Astrocyte of the hippocampus (primary cell): ENCODE data around the gene CLDND2.

ENCODE experiments used
- DNase-seq: peaks from one replicate; pipeline ENCODE4 v3.0.0; 2011; ENCODE audit warnings: low read depth, low spot score

Gene CLDND2

GRCh38 chr19:51382004-51382403 is 13.2 kb upstream of the CLDND2 start:
- no peak for DNase-seq

GRCh38 chr19:51380379-51380778 is 11.6 kb upstream of the CLDND2 start:
- no peak for DNase-seq

- no peak for DNase-seq
Observed at GRCh38 chr19:51377422-51377821, 8.6 kb upstream of the CLDND2 start.

- DNase-seq: no peak
Observed at GRCh38 chr19:51375504-51376221, 6.9 kb upstream of the CLDND2 start.

DNA sequence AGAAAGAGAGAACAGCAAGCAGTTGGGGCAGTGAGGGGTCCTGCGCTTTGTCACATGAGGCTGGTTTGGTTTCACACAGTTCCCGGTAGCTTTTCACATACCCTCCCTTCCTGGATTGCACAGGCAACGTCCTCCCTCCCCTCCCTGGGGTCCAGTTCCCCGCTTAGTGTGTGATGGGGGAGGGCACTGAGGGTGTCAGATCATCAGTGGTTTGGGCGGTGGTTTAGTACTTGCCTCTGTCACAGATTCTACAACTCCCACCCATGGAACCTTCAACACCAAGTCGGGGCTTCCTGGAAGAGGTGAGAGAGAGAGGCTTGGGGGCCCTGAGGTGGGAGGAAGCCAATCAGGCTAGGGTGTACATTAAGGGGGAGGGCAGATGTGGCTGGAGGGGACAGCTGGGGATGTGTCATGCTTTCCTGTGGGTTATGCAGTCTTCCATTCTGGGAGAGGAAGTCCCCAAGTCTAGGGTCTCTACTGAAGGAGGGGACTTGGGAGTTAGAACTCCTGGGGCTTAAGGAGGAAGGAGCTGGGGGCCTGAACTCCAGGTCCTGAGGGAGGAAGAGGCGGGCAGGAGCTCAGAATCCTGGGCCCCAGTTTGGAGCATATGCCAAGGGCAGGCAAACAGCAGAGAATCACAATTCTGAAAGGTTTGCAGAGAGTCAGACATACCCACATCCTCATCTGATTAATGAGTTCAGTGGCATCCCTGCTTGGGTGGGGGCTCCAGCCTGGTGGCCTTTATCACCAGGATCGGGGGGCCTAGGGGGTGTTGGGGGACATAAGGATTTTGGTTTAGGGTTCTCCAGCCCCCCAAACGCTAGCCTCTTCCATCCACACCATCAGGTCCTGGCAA is 4.1 kb upstream of the CLDND2 start, which contains the start of gene NKG7:
Gene NKG7, minus strand, starts transcription at position 6 of the 856 bp plus-strand sequence. CDS start 119 bp downstream, outside the sequence.
- no peak for DNase-seq

GRCh38 chr19:51372021-51372648 is 3.3 kb upstream of the CLDND2 start:
- no peak for DNase-seq

DNA sequence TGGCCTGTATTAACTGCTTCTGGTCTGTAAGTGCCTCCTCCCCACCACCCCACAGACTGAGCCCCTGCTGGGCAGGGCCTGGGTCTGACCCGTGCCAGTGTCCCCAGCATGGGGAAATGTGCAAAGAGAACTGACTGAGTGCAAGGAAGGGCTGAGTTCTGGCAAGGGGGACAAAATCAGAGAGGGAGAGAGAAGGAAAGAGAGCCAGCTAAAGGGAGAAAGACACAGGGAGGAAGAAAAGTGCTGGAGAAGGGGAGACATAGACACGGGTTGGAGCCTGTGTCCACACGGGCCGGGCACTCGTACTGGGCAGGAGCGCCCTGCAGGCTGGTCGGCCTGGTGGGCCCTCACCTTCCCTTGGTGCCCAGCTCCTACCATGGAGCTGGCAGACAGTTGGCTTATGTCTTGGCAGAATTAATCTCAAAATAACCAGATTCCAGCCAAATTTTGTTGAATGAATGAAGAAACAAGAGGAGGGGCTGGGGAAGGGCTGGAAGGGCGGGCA is 2.4 kb upstream of the CLDND2 start:
- DNase-seq: no peak

- DNase-seq: no peak
Observed at GRCh38 chr19:51370230-51370629, 1.4 kb upstream of the CLDND2 start.

DNA sequence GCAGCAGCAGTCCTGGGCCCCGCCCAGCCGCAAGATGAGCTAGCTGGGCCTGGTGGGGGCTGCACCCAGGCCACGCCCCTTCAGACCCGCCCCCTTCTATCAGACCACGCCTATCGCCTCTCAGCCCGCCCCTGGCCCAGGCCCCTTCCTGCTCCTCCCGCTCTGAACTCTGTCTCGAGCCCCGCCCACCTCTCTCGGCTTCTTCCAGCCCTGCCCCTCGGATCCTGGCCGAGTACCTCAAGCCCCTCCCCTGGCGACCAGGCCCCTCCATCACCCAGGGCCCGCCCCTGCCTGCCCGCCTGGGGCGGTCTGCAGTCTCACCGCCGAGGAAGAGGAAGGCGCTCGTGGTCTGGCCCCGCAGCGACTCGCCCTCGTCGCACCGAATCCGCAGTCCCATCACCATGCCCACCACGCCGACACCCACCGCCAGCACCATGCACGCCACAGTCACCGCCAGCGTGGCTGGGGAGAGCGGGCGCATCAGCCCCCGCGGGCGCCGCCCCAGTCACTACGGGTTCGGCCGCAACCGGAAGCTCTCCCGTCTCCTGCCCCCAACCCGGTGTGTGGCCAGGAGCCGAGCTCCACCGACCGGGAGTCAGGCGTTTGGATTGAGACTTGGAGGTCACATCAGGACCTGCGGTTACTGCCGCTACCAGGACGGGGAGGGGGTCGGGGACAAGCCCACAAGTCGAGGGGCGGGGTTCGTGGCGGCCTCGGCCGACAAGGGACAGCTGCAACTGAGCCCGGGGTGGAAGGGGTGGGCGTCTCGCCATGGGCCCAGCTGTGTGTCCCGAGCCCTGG is 1.0 kb downstream of the CLDND2 start:
- DNase-seq: peak; percentile 100

DNA sequence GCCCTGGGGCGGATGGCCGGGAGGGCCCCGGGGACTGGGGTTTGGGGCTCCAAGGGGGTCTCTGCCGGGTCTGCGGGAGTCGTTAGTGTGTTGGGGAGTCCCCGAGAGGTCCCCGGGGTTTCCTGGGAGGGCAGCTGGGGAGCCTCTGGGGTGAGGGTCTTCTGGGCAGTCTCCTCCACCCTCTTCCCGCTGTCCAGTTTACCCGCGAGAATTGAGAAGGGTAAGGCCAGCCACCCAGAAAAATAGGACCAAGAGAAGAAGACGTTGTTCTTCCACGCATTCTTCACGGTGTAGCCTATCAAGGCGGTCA is 1.6 kb downstream of the CLDND2 start:
- DNase-seq: no peak

DNA sequence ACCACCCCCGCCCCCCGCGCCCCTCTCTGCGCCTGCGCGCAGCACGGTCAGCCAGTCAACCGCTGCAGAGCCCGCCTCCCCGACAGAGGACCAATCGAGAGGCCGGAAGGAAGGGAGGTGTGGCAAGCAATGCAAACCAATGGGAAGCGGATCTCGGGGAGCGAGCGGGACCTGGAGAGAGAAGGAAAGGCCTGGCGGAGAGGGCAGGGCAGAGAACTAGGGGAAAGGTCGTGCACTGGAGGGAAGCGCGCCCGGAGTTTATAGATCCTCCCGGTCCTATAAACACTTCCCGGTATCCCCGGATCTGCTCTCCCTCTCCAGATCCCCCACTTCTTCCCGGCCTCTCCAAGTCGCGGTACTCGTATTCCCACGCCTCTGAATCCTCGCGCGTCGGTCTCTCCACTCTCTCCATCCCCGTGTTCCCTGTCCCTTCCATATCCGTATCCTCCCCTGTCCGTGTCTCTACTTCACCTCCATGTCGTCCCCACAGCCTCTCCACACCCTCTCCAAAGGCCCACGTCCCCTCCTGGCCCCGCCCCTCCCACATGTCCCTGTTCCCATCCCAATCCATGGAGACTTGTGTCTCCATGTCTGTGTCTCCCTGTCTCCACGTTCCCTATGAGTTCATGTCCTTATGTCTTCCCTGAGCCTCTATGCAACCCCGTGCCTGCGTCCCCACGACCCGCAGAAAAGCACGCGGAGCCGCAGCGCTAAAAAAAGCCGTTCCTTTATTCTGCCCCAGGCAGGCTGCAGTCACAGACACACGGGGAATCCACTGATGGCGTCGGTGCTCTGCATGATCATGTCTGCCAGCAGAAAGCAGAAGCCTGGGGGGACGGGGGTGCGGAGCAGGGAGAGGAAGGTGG is 2.2 kb downstream of the CLDND2 start:
- DNase-seq: peak; percentile 99

- DNase-seq: no peak
Observed at GRCh38 chr19:51365965-51366388, 2.8 kb downstream of the CLDND2 start, which contains the start of gene ETFB. TSS of gene ETFB (minus strand) at chr19:51366388. CDS start at chr19:51366326, 62 bp downstream.

DNA sequence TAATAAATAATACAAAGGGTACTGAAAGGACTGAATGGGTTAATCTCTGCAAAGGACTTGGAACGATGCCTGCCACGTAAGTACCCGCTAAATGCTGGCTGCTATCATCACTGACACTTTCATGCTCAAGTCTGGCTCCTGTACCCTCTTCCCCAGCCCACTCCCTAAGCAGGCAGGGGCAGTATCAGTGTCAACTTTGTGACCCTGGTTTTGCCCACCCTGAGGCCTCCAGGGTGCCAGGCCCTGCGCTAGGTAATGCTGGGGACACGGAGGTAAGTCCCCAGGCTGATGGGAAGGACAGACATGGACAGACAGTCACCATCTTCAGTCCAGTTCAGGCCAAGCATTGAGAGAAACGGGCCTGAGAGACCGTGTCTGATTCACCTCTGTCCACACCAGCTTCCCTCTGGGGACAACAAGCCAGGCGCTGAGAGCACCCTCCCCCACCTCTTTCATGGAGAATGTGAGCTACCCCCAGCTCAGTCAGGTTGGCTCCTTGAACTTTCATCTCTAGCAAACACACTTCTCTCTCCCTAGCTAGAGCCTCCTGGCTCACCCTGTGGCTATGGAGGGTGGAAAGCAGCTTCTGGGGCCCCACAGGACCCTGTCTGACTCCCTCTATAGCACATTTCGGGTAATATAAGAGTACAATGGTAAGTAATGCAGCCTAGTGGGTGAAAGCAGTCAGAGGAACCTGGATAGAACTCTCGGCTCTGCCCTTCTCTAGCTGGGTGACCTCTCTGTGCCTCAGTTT is 3.4 kb downstream of the CLDND2 start:
- DNase-seq: peak; percentile 53

DNA sequence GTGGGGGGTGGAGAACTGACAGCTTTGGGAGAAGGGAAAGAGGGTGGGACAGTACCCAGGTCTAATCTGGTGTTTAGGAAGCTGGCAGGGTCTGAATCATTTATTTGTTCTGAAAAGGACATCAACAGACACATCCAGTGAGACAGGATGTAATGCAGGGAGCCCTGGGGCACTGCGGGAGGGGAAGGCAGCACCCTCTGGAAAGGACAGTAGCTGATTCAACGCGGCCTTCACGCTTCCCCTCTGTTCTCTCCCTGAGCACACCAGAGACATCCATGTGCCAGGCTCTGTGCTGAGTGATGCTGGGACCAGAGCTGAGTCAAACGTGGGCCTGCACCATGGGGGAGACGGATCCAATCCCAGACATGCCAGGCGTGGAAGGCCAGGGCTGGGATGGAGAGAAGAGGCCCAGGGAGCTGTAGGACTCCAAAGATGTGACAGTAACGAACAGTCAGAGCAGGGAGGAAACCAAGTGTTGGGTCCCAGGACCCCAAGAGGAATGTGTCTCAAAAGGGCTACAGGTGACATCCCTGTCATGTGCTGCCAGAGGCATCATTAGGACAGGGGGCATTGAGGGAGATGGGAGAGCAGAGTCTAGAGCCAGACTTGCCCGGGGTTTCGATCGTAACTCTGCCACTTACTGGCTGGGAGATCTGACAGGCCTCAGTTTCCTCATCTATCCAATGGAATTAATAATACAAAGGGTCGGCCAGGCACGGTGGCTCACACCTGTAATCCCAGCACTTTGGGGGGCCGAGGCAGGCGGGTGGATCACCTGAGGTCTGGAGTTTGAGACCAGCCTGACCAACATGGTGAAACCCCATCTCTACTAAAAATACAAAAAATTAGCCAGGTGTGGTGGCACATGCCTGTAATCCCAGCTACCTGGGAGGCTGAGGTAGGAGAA is 4.3 kb downstream of the CLDND2 start:
- DNase-seq: no peak

- DNase-seq: no peak
Observed at GRCh38 chr19:51361239-51361638, 7.6 kb downstream of the CLDND2 start.

DNA sequence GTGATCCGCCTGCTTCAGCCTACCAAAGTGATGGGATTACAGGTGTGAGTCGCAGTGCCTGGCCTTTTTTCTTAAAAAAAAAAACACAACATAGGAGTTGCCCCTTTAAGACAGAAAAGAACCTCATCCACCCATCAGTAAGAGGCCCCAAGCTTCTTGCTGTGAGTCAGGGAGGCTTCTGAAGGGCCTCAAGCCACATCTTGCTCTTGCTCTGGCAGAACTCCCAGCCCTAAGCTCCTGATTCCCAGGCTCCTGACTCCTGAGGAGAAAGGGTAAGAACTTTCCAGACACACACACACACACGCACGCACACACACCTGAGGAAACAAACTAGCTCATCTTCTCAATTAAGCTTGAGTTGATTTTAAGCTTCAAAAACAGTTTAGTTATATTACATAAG is 9.5 kb downstream of the CLDND2 start:
- peak; percentile 87 for DNase-seq

DNA sequence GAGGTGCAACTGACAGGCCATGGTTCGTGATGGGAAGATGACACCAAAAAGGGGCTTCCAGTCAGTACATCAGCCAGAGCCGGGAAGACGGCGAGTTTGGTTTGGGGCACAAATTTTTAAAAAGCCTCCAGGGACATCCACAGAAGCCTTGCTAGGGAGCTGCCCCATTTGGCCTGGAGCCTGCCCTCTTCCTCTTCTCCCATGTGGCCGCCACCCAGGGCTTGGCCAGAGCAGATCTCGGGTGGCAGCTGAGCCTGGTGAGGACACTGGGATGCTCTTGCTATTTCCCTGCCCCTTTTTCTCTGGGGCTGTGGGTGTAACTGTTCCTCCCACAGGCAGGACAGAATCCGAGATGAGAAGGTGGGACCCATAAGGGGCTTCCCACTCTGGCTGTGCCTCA is 10.9 kb downstream of the CLDND2 start:
- no peak for DNase-seq

GRCh38 chr19:51356159-51356801 is 12.5 kb downstream of the CLDND2 start:
- DNase-seq: no peak
